ENCODE results near the gene FOXP3.

FOXP3 gene

GRCh38 chrX:49226946-49227345 is 37.6 kb downstream of the FOXP3 start:
- H3K27me3 ChIP-seq (ENCODE audit: control insufficient read depth, insufficient read depth, low read length, poor library complexity, severe bottlenecking), result no peaks in the 10 kb centered on the region
- H3K27ac ChIP-seq (ENCODE audit: insufficient read depth, low read depth, low read length, poor library complexity, severe bottlenecking), result no peak overlapping the region
- H3K4me3 ChIP-seq (ENCODE audit: insufficient read depth, low read depth, low read length), result no peak overlapping the region
- no peaks in the 10 kb centered on the region for H3K4me1 ChIP-seq (ENCODE audit: control insufficient read depth, insufficient read depth, low read length)
- no peaks in the 10 kb centered on the region for H3K9me3 ChIP-seq (ENCODE audit: control insufficient read depth, low read length)
- H3K36me3 ChIP-seq (ENCODE audit: control insufficient read depth, insufficient read depth, low read length), result no peaks in the 10 kb centered on the region
- 90 to 98% methylated on average over 5 to 7 of the region's 9 CpGs for WGBS, 2 experiments

- WGBS, 2 experiments, result 83 to 88% methylated on average over 14 of the region's 14 CpGs
- H3K4me1 ChIP-seq (ENCODE audit: control insufficient read depth, insufficient read depth, low read length), result no peaks in the 10 kb centered on the region
Observed at GRCh38 chrX:49225858-49226257, 38.7 kb downstream of the FOXP3 start.

GRCh38 chrX:49221868-49222267 is 42.6 kb downstream of the FOXP3 start:
- WGBS, 2 experiments, result 69 to 73% methylated on average over 2 of the region's 2 CpGs
- Histone ChIP-seq H3K4me3 (ENCODE audit: insufficient read depth, low read depth, low read length) (no peak overlapping the region), H3K36me3 (ENCODE audit: control insufficient read depth, insufficient read depth, low read length) (no peaks in the 10 kb centered on the region), H3K27ac (ENCODE audit: insufficient read depth, low read depth, low read length, poor library complexity, severe bottlenecking) (no peak overlapping the region), H3K27me3 (ENCODE audit: control insufficient read depth, insufficient read depth, low read length, poor library complexity, severe bottlenecking) (no peaks in the 10 kb centered on the region), H3K4me1 (ENCODE audit: control insufficient read depth, insufficient read depth, low read length) (no peaks in the 10 kb centered on the region), H3K9me3 (ENCODE audit: control insufficient read depth, low read length) (no peaks in the 10 kb centered on the region)

More at GRCh38 chrX:49225858-49226257, 38.7 kb downstream of the FOXP3 start:
- Histone ChIP-seq H3K36me3 (ENCODE audit: control insufficient read depth, insufficient read depth, low read length) (no peaks in the 10 kb centered on the region), H3K9me3 (ENCODE audit: control insufficient read depth, low read length) (no peaks in the 10 kb centered on the region), H3K4me3 (ENCODE audit: insufficient read depth, low read depth, low read length) (no peak overlapping the region), H3K27me3 (ENCODE audit: control insufficient read depth, insufficient read depth, low read length, poor library complexity, severe bottlenecking) (no peaks in the 10 kb centered on the region), H3K27ac (ENCODE audit: insufficient read depth, low read depth, low read length, poor library complexity, severe bottlenecking) (no peak overlapping the region)

- no peaks in the 10 kb centered on the region for H3K36me3 ChIP-seq (ENCODE audit: control insufficient read depth, insufficient read depth, low read length)
- H3K4me3 ChIP-seq (ENCODE audit: insufficient read depth, low read depth, low read length), result no peak overlapping the region
- H3K27ac ChIP-seq (ENCODE audit: insufficient read depth, low read depth, low read length, poor library complexity, severe bottlenecking), result no peak overlapping the region
- H3K4me1 ChIP-seq (ENCODE audit: control insufficient read depth, insufficient read depth, low read length), result no peaks in the 10 kb centered on the region
- H3K27me3 ChIP-seq (ENCODE audit: control insufficient read depth, insufficient read depth, low read length, poor library complexity, severe bottlenecking), result no peaks in the 10 kb centered on the region
- H3K9me3 ChIP-seq (ENCODE audit: control insufficient read depth, low read length), result no peaks in the 10 kb centered on the region
Observed at GRCh38 chrX:49220100-49220499, 44.4 kb downstream of the FOXP3 start.

- no peaks in the 10 kb centered on the region for H3K36me3 ChIP-seq (ENCODE audit: control insufficient read depth, insufficient read depth, low read length)
- no peaks in the 10 kb centered on the region for H3K4me1 ChIP-seq (ENCODE audit: control insufficient read depth, insufficient read depth, low read length)
- no peaks in the 10 kb centered on the region for H3K27me3 ChIP-seq (ENCODE audit: control insufficient read depth, insufficient read depth, low read length, poor library complexity, severe bottlenecking)
- H3K4me3 ChIP-seq (ENCODE audit: insufficient read depth, low read depth, low read length), result no peak overlapping the region
- no peak overlapping the region for H3K27ac ChIP-seq (ENCODE audit: insufficient read depth, low read depth, low read length, poor library complexity, severe bottlenecking)
- 92 to 94% methylated on average over 14 of the region's 14 CpGs for WGBS, 2 experiments
- H3K9me3 ChIP-seq (ENCODE audit: control insufficient read depth, low read length), result no peaks in the 10 kb centered on the region
Observed at GRCh38 chrX:49214996-49215526, 49.4 kb downstream of the FOXP3 start.

- Histone ChIP-seq H3K27me3 (ENCODE audit: control insufficient read depth, insufficient read depth, low read length, poor library complexity, severe bottlenecking) (no peaks in the 10 kb centered on the region), H3K4me3 (ENCODE audit: insufficient read depth, low read depth, low read length) (no peak overlapping the region), H3K27ac (ENCODE audit: insufficient read depth, low read depth, low read length, poor library complexity, severe bottlenecking) (no peak overlapping the region), H3K9me3 (ENCODE audit: control insufficient read depth, low read length) (no peaks in the 10 kb centered on the region), H3K36me3 (ENCODE audit: control insufficient read depth, insufficient read depth, low read length) (no peaks in the 10 kb centered on the region), H3K4me1 (ENCODE audit: control insufficient read depth, insufficient read depth, low read length) (no peaks in the 10 kb centered on the region)
- 92 to 93% methylated on average over 2 of the region's 2 CpGs for WGBS, 2 experiments
Observed at GRCh38 chrX:49214416-49214815, 50.1 kb downstream of the FOXP3 start.

GRCh38 chrX:49212861-49213260 is 51.6 kb downstream of the FOXP3 start:
- 66 to 72% methylated on average over 1 of the region's 1 CpG for WGBS, 2 experiments

GRCh38 chrX:49212209-49212608 is 52.3 kb downstream of the FOXP3 start:
- no peaks in the 10 kb centered on the region for H3K36me3 ChIP-seq (ENCODE audit: control insufficient read depth, insufficient read depth, low read length)
- H3K4me3 ChIP-seq (ENCODE audit: insufficient read depth, low read depth, low read length), result no peak overlapping the region
- H3K27ac ChIP-seq (ENCODE audit: insufficient read depth, low read depth, low read length, poor library complexity, severe bottlenecking), result no peak overlapping the region
- H3K27me3 ChIP-seq (ENCODE audit: control insufficient read depth, insufficient read depth, low read length, poor library complexity, severe bottlenecking), result no peaks in the 10 kb centered on the region
- no peaks in the 10 kb centered on the region for H3K9me3 ChIP-seq (ENCODE audit: control insufficient read depth, low read length)
- WGBS, 2 experiments, result 94% methylated on average over 2 of the region's 2 CpGs
- H3K4me1 ChIP-seq (ENCODE audit: control insufficient read depth, insufficient read depth, low read length), result no peaks in the 10 kb centered on the region

More at GRCh38 chrX:49212861-49213260, 51.6 kb downstream of the FOXP3 start:
- Histone ChIP-seq H3K4me3 (ENCODE audit: insufficient read depth, low read depth, low read length) (no peak overlapping the region), H3K4me1 (ENCODE audit: control insufficient read depth, insufficient read depth, low read length) (no peaks in the 10 kb centered on the region), H3K36me3 (ENCODE audit: control insufficient read depth, insufficient read depth, low read length) (no peaks in the 10 kb centered on the region), H3K27me3 (ENCODE audit: control insufficient read depth, insufficient read depth, low read length, poor library complexity, severe bottlenecking) (no peaks in the 10 kb centered on the region), H3K9me3 (ENCODE audit: control insufficient read depth, low read length) (no peaks in the 10 kb centered on the region), H3K27ac (ENCODE audit: insufficient read depth, low read depth, low read length, poor library complexity, severe bottlenecking) (no peak overlapping the region)

- H3K4me1 ChIP-seq (ENCODE audit: control insufficient read depth, insufficient read depth, low read length), result no peaks in the 10 kb centered on the region
- H3K27me3 ChIP-seq (ENCODE audit: control insufficient read depth, insufficient read depth, low read length, poor library complexity, severe bottlenecking), result no peaks in the 10 kb centered on the region
- 91 to 95% methylated on average over 9 of the region's 9 CpGs for WGBS, 2 experiments
- no peak overlapping the region for H3K27ac ChIP-seq (ENCODE audit: insufficient read depth, low read depth, low read length, poor library complexity, severe bottlenecking)
- H3K9me3 ChIP-seq (ENCODE audit: control insufficient read depth, low read length), result no peaks in the 10 kb centered on the region
- H3K4me3 ChIP-seq (ENCODE audit: insufficient read depth, low read depth, low read length), result no peak overlapping the region
- no peaks in the 10 kb centered on the region for H3K36me3 ChIP-seq (ENCODE audit: control insufficient read depth, insufficient read depth, low read length)
Observed at GRCh38 chrX:49211074-49211473, 53.4 kb downstream of the FOXP3 start.

- Histone ChIP-seq H3K4me3 (ENCODE audit: insufficient read depth, low read depth, low read length) (no peak overlapping the region), H3K27me3 (ENCODE audit: control insufficient read depth, insufficient read depth, low read length, poor library complexity, severe bottlenecking) (no peaks in the 10 kb centered on the region), H3K9me3 (ENCODE audit: control insufficient read depth, low read length) (no peaks in the 10 kb centered on the region), H3K4me1 (ENCODE audit: control insufficient read depth, insufficient read depth, low read length) (no peaks in the 10 kb centered on the region), H3K36me3 (ENCODE audit: control insufficient read depth, insufficient read depth, low read length) (no peaks in the 10 kb centered on the region), H3K27ac (ENCODE audit: insufficient read depth, low read depth, low read length, poor library complexity, severe bottlenecking) (no peak overlapping the region)
- 91 to 95% methylated on average over 7 to 8 of the region's 8 CpGs for WGBS, 2 experiments
Observed at GRCh38 chrX:49210406-49210805, 54.1 kb downstream of the FOXP3 start.
